ENCODE measurements around the gene ME2.
"Not testable (repeated sequence)": the region's sequence is repeated elsewhere in the genome, so short reads cannot be mapped to it uniquely, and the experiment has no call there.

ME2 gene

DNA sequence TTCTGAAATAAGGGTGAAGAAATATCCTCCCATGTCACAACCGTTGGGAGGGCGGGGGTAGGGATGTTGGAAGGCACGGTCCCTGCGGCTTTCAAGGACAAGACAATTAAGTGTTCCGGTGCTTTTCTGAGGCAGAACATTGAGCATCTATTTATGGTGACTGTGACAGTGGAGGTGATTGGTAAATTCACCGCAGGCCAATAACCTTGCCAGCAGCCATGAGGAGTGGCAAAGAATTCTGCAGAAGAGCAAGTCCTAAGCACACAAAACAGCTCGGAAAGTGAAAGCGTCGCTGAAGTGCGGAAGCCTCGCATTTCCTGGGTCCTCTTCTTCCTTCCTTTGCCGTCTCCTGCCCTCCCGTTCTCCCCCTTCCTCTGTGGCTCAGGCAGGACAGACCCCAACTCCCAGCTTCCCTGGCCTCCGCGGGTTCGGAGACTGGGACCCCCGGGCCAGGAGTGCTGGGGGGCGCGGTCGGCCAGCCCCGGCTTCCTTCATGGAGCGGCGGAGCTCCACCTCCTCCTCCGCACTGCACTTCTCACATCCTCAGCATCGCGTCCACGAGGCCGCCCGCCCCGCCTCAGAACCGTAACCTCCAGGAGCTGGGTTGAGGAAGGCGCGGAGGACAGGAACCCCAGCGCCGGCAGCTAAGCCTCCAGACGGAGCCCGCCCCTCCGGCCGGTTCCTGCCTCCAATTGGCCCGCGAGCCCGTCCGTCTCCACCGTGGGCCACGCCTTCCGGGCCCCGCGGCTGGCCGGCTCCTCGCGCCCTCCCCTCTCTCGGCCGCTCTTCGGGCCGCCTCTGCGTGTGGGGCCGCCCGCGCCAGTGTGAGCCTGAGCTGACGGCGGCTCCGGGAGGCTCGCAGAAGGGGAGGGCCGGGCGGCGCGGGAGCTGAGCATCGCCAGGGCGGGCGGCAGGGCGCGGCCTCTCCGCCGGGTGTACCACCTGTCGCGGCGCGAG, at the start of gene ME2:
Gene ME2, plus strand, starts transcription at position 774 of the 957 bp plus-strand sequence. CDS start 16,703 bp downstream, outside the sequence.
- peak; percentile 42 for DNase-seq (ENCODE audit: low read depth)

DNA sequence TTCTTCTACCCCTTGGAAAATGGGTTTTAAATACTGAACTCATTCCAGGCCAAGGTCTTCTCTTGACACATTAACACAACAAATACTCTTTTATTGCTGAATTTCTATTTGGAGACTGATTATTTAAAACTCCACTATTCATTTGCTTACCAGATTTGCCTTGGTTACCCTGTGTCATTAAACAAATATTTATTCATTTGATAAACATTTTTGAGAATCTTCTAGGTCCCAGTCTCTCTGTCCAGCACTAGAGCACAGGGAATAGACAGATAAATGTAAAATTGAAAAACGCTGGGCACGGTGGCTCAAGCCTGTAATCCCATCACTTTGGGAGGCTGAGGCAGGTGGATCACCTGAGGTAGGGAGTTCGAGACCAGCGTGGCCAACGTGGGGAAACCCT, 49.3 kb upstream of the ME2 start:
- no peak for DNase-seq (ENCODE audit: low read depth)

DNA sequence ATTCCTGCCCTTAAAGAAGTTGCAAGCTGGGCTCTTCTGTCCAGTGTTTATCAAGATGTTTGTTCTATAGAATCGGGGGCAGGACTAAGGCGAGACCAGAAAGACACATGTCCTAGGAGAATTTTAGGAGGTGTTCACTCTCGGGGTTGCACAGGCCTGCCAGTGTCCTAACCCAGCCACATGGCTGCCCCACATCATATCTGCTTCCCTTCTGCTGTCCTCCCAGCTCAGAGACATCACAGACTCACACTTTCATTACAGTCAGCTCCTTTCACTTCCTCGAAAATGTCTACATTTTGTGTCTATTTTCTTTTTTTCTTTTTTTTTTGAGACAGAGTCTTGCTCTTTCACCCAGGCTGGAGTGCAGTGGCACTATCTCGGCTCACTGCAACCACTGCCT, 48.4 kb upstream of the ME2 start:
- no peak for DNase-seq (ENCODE audit: low read depth)

DNA sequence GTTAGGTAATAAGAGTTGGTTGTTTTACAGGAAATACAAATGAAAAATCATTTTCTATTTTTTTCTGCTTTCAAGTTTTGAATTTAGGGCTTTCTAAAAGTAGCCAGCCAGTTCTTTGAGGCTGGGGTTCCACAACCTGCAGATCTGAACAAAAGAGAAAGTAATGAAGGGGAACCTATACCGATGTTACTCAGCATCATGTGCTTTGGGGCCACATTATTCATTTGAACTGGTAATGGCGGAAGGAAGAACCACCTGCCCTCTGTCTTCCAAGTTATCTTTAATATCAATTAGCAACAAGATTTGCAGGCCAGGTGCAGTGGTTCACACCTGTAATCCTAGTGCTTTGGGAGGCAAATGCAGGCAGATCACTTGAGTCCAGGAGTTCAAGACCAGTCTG, 46.2 kb upstream of the ME2 start:
- DNase-seq (ENCODE audit: low read depth) = no peak

- not testable (repeated sequence) for DNase-seq (ENCODE audit: low read depth)
These were observed 45.4 kb upstream of the ME2 start for GRCh38 chr18:50833496-50833895.

DNA sequence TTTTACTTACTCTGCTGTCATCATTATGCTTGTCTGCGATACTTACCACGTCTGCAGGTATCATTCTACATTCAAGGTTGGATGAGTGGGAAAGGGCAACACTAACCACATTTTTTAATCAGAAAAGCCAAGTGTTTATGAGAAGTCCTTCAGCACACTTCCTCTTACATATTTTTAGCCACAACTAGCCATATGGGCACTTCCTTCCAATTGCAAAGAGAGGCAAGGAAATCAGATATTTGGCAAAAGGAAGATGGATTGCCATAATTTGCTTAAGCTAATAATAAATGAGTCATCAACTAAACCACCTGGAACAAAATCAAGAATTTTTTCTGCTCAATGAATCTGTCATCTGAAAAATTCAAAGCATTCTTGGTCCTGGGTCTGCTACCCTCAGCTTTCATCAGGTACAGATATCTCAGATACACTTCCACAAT, 42.4 kb upstream of the ME2 start:
- peak; percentile 47 for DNase-seq (ENCODE audit: low read depth)

DNA sequence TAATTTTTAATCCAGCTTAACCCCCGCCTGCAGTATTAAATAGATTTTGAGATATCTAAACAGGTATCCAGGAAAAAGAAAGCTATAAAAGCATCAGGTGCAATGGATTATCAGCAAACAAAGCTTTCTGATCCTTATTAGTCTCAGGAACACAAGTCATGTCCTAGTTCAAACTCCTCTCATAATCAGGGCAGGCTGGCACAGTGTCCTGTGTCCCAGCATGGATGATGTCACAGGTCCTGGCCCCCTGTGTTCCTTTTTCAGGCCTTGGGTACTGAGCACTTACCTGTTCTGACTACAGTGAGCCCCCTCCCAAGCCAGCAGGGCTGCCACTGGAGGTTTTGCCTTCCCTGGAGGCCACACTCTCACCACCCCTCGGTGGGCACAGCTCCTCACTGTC, 39.6 kb upstream of the ME2 start:
- no peak for DNase-seq (ENCODE audit: low read depth)

GRCh38 chr18:50839996-50840395, 38.9 kb upstream of the ME2 start:
- no peak for DNase-seq (ENCODE audit: low read depth)

DNA sequence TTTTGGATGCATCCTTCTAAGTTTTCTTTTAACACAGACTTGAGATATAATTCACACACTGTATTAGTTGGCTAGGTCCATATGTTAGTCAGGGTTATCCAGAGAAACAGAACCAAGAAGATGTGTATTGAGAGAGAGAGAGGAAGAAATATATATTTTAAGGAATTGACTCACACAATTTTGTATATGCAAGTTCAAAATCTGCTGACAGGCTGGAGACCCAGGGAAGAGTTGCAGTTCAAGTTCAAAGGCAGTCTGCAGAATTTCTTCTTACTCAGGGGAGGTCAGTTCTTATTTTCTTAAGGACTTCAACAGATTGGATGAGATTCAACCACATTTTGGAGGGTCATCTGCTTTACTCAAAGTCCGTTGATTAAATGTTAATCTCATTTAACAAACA, 36.1 kb upstream of the ME2 start:
- no peak for DNase-seq (ENCODE audit: low read depth)

GRCh38 chr18:50844554-50844953, 34.4 kb upstream of the ME2 start:
- no peak for DNase-seq (ENCODE audit: low read depth)

DNA sequence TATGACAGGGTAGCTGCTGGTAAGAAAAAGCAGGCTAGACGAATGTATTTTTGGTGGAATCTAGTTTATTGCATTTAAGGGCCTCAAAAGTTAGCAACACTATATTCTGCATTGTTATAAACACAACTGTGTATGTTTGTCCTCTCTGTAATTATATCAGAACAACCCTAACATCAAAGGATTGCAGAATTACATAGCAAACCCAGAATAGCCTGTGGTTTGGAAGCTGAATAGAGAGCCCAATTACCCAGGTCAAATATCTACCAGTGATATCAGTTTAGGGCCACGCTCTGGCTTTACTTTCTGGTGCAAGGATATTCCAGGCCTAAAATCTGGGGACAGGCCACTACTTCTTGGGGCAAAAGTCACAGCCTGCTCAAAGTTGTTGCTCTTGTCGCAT, 34.0 kb upstream of the ME2 start:
- no peak for DNase-seq (ENCODE audit: low read depth)

DNA sequence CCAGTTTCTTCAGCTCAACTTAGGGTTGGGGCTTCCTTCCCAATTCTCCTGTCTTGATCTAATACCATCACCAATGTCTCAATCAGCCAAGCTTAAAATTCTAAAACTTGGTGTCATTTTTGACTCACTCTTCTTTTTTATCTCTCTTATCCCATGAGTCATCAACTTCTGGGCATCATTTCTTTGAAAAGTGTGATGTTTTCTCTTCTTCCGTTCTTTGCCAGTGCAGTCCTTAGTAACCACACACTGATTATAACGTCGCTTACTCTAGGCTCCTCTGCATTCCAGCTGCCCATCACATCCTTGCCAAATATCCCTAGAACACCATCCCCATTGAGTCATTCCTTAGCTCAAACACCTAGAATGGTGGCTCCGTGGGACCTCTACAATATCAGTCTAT, 31.7 kb upstream of the ME2 start:
- no peak for DNase-seq (ENCODE audit: low read depth)

DNA sequence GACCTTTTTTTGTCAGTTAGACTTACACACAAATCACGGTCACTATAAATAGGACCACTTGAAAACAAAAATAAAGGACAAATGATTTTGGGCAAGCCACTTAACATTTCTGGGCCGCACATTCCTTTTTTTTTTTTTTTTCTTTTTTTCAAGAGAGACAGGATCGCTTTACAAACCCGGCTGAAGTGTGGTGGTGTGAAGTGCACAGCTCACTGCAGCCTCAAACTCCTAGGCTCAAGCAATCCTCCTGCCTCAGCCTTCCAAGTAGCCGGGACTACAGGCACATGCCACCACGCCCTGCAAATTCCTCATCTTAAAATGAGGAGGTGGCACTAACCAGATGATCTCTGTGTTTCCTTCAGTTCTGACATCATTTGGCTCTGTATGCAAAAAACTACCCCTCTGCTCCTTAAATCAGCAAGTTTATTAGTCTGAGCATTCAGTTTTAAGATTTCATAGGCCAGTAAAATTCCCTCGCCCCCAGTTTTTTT, 30.8 kb upstream of the ME2 start:
- DNase-seq (ENCODE audit: low read depth) = no peak

GRCh38 chr18:50848991-50849390, 29.9 kb upstream of the ME2 start:
- no peak for DNase-seq (ENCODE audit: low read depth)

DNA sequence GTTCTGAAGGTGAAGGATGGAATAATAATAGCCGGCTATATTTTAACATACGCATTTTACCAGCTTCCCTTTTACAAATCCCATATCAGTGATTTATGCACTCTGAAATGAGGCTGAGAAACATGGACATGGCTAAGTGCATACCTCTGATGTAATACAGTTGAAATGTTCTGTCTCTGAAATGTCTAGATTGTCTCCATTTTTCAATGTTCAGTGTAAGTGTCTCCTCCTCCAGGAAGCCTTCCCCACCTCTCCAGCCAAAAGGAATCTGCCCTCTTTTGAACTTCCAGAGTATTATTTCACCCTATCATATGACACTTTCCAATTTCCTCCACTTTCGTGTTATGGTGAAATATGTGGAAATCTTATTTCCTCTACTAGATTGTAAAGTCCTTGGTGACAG, 29.5 kb upstream of the ME2 start:
- DNase-seq (ENCODE audit: low read depth) = no peak

DNA sequence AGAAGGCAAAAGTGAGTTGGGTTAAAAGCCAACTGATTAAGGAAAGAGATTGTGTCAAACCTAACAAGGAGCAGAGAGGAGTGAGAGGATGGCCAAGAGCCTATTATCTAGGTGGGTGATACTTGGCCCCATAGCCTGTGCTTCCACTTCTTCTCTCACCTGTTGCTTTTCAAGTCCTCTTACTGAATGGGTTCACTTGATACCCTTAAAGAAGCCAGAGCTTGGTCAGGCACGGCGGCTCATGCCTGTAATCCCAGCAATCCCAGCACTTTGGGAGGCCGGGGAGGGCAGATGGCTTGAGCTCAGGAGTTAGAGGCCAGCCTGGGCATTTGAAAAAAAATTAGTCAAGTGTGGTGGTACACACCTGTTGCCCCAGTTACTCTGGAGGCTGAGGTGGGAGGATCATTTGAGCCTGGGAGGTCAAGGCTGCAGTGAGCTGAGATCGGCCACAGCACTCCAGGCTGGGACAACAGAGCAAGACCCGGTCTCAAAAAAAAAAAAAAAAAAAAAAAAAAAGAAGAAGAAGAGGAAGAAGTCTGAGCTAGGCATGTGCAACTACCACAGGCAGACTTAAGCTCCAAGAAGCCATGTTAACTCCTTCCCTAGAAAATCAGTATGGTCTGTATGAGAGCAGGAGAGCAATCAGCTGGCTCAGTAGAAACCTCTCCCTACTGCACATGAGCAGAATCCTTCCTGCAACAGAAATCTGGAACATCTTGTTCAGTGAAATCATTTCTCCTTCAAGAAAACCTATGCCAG, 28.4 kb upstream of the ME2 start:
- no peak for DNase-seq (ENCODE audit: low read depth)

GRCh38 chr18:50853863-50854271, 25.1 kb upstream of the ME2 start:
- peak; percentile 47 for DNase-seq (ENCODE audit: low read depth)

- no peak for DNase-seq (ENCODE audit: low read depth)
These were observed 22.8 kb upstream of the ME2 start for GRCh38 chr18:50855976-50856757.

DNA sequence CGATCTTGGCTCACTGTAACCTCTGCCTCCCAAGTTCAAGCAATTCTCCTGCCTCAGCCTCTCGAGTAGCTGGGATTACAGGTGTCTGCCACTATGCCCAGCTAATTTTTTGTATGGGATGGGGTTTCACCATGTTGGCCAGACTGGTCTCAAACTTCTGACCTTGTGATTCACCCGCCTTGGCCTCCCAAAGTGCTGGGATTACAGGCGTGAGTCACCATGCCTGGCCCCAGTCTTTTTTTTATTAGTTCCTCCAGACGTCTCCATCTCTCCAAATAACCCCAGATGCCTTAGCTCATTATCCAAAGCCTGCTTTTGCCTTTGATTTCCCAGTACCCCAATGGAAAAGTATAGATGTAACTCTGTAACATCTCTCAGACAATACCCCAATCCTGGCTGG, 21.8 kb upstream of the ME2 start:
- DNase-seq (ENCODE audit: low read depth) = not testable (repeated sequence)

- no peak for DNase-seq (ENCODE audit: low read depth)
These were observed 21.2 kb upstream of the ME2 start for GRCh38 chr18:50857694-50858093.

GRCh38 chr18:50859793-50860555, 18.9 kb upstream of the ME2 start:
- no peak for DNase-seq (ENCODE audit: low read depth)
